SK-N-SH treated with all-trans-retinoic acid at 6 μM for 48 hours (cell line): ENCODE data around the gene SOHLH2.

Experiments
- ATAC-seq: fragments of 200-7000 bp; cut with Tn5 transposase; 3 replicates; pipeline ENCODE4 v1.9.1; 2020; ENCODE audit warnings: mild to moderate bottlenecking, moderate library complexity
- BACH2 ChIP-seq: fragments of 250-450 bp; sonication (Bioruptor Pico); IDR thresholded peaks from 2 replicates; pipeline ENCODE4 v1.9.0; 2021; ENCODE audit warnings: mild to moderate bottlenecking, borderline replicate concordance
- CSDC2 ChIP-seq: fragments of 250-450 bp; sonication (Bioruptor Pico); IDR thresholded peaks from 2 replicates; pipeline ENCODE4 v1.5.0; 2020; ENCODE audit warnings: mild to moderate bottlenecking, moderate library complexity
- CSRNP3 ChIP-seq: fragments of 250-450 bp; sonication (Bioruptor Pico); IDR thresholded peaks from 2 replicates; pipeline ENCODE4 v1.5.1; 2021; ENCODE audit warnings: mild to moderate bottlenecking, moderate library complexity
- ESRRG ChIP-seq: fragments of 250-450 bp; sonication (Bioruptor Pico); IDR thresholded peaks from 2 replicates; pipeline ENCODE4 v1.6.1; 2021; ENCODE audit warnings: mild to moderate bottlenecking
- GLIS3 ChIP-seq: fragments of 250-450 bp; sonication (Bioruptor Pico); IDR thresholded peaks from 2 replicates; pipeline ENCODE4 v1.5.0; 2020; ENCODE audit warnings: mild to moderate bottlenecking, moderate library complexity
- ISL1 ChIP-seq: fragments of 250-450 bp; sonication (Bioruptor Pico); IDR thresholded peaks from 2 replicates; pipeline ENCODE4 v2.1.2; 2022; ENCODE audit warnings: mild to moderate bottlenecking, moderate library complexity
- OSR1 ChIP-seq: fragments of 250-450 bp; sonication (Bioruptor Pico); IDR thresholded peaks from 2 replicates; pipeline ENCODE4 v1.8.0; 2022; ENCODE audit warnings: moderate library complexity, mild to moderate bottlenecking, inconsistent platforms
- POU6F1 ChIP-seq: fragments of 250-450 bp; sonication (Bioruptor Pico); IDR thresholded peaks from 2 replicates; pipeline ENCODE4 v1.8.0; 2021; ENCODE audit warnings: low read depth, mild to moderate bottlenecking, moderate library complexity, borderline replicate concordance
- PPARA ChIP-seq: fragments of 250-450 bp; sonication (Bioruptor Pico); IDR thresholded peaks from 2 replicates; pipeline ENCODE4 v1.5.0; 2020; ENCODE audit warnings: mild to moderate bottlenecking, borderline replicate concordance
- RARB ChIP-seq: fragments of 250-450 bp; sonication (Bioruptor Pico); IDR thresholded peaks from 2 replicates; pipeline ENCODE4 v1.8.0; 2021; ENCODE audit warnings: mild to moderate bottlenecking, moderate library complexity
- SNAI2 ChIP-seq: fragments of 250-450 bp; sonication (Bioruptor Pico); IDR thresholded peaks from 2 replicates; pipeline ENCODE4 v1.5.0; 2020; ENCODE audit warnings: mild to moderate bottlenecking, moderate library complexity
- TCF4 ChIP-seq: fragments of 250-450 bp; sonication (Bioruptor Pico); IDR thresholded peaks from 2 replicates; pipeline ENCODE4 v1.8.0; 2021; ENCODE audit warnings: mild to moderate bottlenecking, moderate library complexity, borderline replicate concordance
- TOX ChIP-seq: fragments of 250-450 bp; sonication (Bioruptor Pico); IDR thresholded peaks from 2 replicates; pipeline ENCODE4 v1.8.0; 2021; ENCODE audit warnings: mild to moderate bottlenecking, moderate library complexity, borderline replicate concordance
- TSHZ2 ChIP-seq: fragments of 250-450 bp; sonication (Bioruptor Pico); IDR thresholded peaks from 2 replicates; pipeline ENCODE4 v1.5.0; 2020; ENCODE audit warnings: mild to moderate bottlenecking, moderate library complexity
- ZFP3 ChIP-seq: fragments of 250-450 bp; sonication (Bioruptor Pico); IDR thresholded peaks from 2 replicates; pipeline ENCODE4 v1.5.0; 2020; ENCODE audit warnings: mild to moderate bottlenecking, moderate library complexity
- ZNF565 ChIP-seq: fragments of 450-650 bp; formaldehyde crosslinking; conservative IDR thresholded peaks from 2 replicates; pipeline ENCODE4 v1.5.0; 2020; ENCODE audit warnings: low read depth, mild to moderate bottlenecking, moderate library complexity
- ZNF70 ChIP-seq: fragments of 450-650 bp; formaldehyde crosslinking; IDR thresholded peaks from 2 replicates; pipeline ENCODE4 v1.5.0; 2020; ENCODE audit warnings: mild to moderate bottlenecking, moderate library complexity
- TF ChIP-seq, protein P1 (sequence below): fragments of 250-450 bp; sonication (Bioruptor Pico); IDR thresholded peaks from 2 replicates; pipeline ENCODE4 v1.5.1; 2020; ENCODE audit warnings: low read depth, mild to moderate bottlenecking, moderate library complexity
- TF ChIP-seq, protein P2 (sequence below): fragments of 250-450 bp; sonication (Bioruptor Pico); IDR thresholded peaks from 2 replicates; pipeline ENCODE4 v1.8.0; 2020; ENCODE audit warnings: mild to moderate bottlenecking, moderate library complexity, borderline replicate concordance

Gene SOHLH2

DNA sequence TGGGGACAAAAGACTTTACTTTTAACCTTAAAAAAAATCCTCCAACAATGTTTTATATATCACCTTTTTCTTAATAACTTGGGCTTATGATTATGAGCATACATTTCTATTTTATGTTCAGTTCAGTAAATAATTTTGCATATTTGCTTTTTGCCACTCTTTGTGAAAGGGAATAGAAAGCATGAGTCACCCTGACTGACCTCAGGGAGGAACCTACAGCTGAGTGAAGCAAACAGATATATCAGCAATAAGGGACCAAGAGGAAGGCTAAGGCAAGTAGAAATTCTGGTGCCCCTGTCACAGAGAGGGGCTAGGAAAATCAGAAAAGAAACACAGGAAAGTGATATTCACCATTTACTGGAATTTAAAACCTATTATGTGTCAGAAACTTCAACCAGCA lies 37.2 kb upstream of the SOHLH2 start (continued):
- no peak for TF ChIP-seq TSHZ2 (CRISPR knock-in tag)

DNA sequence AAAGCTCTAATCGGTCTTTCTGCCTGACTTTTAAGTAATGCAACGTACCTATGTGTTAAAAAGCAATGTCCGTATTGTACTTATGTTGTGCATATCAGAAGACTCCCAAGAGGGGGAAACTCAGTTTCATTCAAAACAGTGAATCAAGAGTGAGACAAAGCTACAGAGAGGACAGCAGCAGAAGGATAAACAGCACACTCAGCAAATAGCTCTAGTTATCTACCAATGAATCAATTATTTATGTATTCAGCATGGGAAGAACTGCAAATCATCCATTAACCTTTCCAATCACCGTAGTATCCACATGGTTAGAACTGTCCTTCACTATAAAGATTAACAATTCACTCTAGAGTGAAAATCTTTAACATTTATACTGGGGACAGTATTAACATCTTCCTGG lies 36.7 kb upstream of the SOHLH2 start:
- ATAC-seq, result no peak
- TF ChIP-seq, protein P1, sequence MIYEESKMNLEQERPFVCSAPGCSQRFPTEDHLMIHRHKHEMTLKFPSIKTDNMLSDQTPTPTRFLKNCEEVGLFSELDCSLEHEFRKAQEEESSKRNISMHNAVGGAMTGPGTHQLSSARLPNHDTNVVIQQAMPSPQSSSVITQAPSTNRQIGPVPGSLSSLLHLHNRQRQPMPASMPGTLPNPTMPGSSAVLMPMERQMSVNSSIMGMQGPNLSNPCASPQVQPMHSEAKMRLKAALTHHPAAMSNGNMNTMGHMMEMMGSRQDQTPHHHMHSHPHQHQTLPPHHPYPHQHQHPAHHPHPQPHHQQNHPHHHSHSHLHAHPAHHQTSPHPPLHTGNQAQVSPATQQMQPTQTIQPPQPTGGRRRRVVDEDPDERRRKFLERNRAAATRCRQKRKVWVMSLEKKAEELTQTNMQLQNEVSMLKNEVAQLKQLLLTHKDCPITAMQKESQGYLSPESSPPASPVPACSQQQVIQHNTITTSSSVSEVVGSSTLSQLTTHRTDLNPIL (CRISPR knock-in tag), result no peak

- TF ChIP-seq ESRRG (CRISPR knock-in tag) (no peak), ZNF565 (CRISPR knock-in tag) (no peak), ZNF70 (CRISPR knock-in tag) (no peak), ZFP3 (CRISPR knock-in tag) (no peak)
- TF ChIP-seq, protein P2, sequence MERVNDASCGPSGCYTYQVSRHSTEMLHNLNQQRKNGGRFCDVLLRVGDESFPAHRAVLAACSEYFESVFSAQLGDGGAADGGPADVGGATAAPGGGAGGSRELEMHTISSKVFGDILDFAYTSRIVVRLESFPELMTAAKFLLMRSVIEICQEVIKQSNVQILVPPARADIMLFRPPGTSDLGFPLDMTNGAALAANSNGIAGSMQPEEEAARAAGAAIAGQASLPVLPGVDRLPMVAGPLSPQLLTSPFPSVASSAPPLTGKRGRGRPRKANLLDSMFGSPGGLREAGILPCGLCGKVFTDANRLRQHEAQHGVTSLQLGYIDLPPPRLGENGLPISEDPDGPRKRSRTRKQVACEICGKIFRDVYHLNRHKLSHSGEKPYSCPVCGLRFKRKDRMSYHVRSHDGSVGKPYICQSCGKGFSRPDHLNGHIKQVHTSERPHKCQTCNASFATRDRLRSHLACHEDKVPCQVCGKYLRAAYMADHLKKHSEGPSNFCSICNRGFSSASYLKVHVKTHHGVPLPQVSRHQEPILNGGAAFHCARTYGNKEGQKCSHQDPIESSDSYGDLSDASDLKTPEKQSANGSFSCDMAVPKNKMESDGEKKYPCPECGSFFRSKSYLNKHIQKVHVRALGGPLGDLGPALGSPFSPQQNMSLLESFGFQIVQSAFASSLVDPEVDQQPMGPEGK (CRISPR knock-in tag), result no peak
- TF ChIP-seq, all 23 proteins: peak for 0
- ATAC-seq, result no peak
Measured at GRCh38 chr13:36248700-36249099, 34.3 kb upstream of the SOHLH2 start.

DNA sequence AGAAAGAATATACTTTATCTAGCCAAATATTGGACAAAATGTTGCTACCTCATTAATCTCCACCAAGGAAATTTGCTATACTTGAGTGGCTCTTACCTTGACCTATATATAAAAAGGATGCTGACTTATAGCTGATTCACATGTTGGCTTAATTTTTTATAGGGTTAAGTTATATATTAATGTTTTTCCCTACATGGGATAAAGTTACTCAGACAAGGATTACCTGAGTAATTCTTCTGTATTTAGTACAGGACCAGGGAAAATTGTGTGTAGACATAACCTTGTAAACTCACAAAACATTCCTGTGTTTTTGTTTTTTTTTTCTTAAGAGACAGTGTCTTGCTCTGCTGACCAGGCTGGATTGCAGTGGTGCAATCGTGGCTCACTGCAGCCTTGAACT lies 30.6 kb upstream of the SOHLH2 start:
- ATAC-seq, result no peak
- no peak for TF ChIP-seq TSHZ2 (CRISPR knock-in tag)
- no peak for TF ChIP-seq CSRNP3 (CRISPR knock-in tag)
- TF ChIP-seq, protein P1 (CRISPR knock-in tag), result no peak
- TF ChIP-seq ZFP3 (CRISPR knock-in tag), result no peak
- no peak for TF ChIP-seq SNAI2 (CRISPR knock-in tag)
- TF ChIP-seq PPARA (CRISPR knock-in tag), result no peak
- TF ChIP-seq TCF4, result no peak
- TF ChIP-seq OSR1 (CRISPR knock-in tag), result no peak
- TF ChIP-seq ISL1 (CRISPR knock-in tag), result no peak
- TF ChIP-seq ZNF565 (CRISPR knock-in tag), result no peak
- TF ChIP-seq, protein P2 (CRISPR knock-in tag), result no peak
- TF ChIP-seq CSDC2 (CRISPR knock-in tag), result no peak
- no peak for TF ChIP-seq GLIS3 (CRISPR knock-in tag)
- no peak for TF ChIP-seq POU6F1 (CRISPR knock-in tag)
- no peak for TF ChIP-seq BACH2 (CRISPR knock-in tag)
- TF ChIP-seq TOX (CRISPR knock-in tag), result no peak
- no peak for TF ChIP-seq ZNF70 (CRISPR knock-in tag)
- TF ChIP-seq RARB (CRISPR knock-in tag), result no peak
